ENCODE measurements around the gene SEMA5B.

SEMA5B gene

DNA sequence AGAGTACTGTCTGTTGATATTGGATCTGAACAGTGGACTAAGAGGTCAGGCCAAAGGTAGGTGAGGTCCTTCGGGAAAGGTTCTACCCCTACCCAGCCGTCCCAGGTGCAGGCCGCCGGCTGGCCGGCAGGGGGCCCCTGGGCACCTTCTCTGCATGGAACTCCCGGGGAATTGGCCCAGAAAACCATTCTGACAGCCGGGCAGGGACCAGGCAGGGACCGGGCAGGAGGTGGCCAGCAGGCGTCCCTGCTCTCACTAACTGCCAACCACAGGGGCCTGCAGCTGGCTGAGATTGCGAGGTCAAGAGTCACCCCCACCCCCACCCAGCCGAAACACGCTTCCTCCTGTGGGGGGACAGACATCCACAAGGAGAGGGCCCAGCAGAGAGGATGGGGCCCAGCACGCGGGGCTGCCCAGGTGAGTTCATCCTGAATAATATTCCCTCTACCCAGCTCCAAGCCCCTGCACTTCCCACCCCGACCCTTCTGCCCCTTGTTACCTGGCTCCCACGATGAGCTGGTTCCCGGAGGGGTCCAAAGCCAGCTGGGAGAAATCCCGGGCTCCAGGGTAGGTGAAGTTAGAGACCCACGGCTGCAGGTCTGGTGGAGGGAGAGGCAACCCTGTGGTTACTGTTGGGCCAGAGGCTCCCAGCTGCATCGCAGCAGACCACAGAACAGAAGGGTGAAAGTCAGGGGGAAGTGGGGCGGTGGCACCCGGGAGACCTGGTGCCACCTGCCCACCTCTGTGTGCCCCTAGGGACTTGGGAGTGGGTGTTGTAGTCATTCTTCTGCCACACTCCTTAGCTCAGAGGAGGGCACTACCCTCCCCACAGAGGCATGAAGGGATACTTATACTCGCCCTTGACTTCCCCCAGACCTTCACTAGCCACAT lies 84.4 kb downstream of the SEMA5B start:
- DNase-seq (ENCODE audit: low read depth), result peak; percentile 38

DNA sequence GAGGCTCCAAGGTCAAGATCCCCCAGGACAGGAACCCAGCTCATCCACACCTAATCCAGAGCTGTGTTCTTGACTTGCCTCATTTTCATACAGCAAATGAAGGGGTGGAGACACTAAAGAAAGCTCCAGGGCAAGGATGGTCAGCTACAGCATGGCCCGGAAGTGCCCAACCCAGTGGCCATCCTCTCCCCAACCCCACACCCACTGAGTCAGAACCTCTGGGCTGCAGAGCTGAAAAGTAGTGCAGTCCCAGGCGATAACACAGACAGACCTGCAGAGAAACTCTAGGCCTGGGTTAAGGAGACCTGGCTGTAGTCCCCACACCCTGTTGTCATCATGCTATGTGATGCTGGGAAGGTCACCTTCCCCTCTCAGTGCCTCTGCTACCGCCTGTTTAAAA lies 85.3 kb downstream of the SEMA5B start:
- no peak for DNase-seq (ENCODE audit: low read depth)

DNA sequence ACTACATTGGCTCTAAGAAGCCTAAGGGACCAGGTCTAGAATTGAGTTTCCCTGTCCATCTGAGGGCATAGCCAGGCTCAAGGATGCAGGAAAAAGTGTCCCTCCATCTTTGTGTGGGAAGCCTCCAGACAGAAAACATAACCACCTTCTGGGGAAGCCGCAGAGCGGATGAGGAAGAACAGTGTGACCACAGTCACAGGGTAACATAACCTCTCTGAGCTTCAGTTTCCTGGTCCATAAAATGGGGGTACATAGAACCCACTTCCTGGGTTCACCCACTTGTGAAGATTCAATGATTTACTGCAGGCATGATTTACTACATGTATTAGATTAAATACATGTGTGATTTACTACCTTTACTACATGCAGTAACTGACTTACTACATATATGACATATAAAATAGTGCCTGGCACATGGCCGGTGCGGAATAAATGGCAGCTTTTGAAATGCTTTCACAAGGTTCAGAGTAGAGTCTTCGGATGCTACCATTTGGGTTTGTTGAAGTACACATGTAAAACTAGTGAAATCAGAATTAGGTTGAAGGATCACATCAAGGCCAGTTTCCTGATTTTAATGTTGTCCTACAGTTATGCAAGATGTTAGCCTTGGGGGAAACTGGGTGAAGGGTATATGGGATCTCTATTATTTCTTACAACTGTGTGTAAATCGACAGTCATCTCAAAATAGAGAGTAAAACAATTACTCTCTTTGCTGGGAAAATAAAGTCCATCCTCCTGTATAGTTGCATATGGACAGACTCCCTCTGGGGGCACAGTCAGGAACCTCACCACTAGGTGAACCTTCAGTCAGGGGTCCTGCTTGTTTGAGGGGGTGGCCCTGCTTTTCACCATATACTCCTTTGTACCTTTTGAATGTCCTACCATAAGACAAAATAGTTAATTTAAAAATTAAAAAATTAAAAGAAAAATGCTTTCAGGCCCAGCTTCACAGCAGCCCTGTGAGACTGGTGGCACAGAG lies 86.0 kb downstream of the SEMA5B start:
- DNase-seq (ENCODE audit: low read depth), result peak; percentile 22

DNA sequence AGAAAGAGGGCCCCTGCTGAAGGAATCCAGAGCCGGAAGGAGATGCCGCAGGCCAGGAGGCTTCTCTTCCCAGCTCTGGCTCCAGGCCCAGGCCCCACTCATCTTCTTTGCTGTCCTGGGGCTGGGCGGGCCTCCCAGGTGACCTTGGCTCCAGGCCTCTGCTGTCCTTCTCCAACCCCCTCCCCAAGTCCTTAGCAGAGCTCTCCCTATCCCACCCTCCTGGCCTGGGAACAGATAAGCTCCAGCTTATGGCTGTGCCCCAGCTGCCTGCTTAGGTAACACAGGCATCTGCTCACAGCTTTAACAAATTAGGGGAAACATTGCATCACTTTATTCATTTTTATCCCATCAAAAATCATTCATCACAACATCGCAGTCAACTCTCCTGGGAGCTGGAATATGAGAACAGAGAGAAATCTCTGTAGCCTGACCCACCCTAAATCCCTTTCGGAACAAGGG lies 86.9 kb downstream of the SEMA5B start:
- peak; percentile 5 for DNase-seq (ENCODE audit: low read depth)

DNA sequence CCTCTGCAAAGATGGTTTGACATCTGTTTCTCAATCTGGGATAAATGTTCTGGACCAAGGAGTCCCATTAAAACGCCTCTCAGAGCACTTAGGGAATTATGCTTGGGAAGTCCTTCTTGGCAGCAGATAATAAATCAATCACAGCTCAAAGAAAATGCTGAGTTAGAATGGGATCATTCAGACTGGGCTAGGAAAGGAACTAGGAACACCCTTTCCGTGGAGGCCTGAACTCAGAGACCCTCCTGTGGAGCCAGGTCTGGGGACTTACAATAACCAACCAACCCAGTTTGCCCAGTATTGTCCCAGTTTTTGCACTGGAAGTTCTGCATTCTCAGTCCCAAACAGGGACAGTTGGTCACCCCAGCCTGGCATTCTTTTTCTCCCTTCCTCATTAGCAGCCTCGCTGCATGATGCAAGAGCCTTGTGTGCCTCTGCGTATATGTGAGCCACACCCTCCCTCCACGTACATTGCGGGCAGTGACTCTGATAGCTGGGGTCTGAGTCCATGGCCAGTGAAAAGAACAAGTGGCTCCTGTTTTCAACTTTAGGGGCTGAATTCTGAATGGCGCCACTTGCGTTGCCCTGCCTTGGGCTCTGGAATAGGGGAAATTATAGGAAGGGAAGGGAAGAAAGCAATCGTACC lies 88.7 kb downstream of the SEMA5B start:
- DNase-seq (ENCODE audit: low read depth), result no peak

DNA sequence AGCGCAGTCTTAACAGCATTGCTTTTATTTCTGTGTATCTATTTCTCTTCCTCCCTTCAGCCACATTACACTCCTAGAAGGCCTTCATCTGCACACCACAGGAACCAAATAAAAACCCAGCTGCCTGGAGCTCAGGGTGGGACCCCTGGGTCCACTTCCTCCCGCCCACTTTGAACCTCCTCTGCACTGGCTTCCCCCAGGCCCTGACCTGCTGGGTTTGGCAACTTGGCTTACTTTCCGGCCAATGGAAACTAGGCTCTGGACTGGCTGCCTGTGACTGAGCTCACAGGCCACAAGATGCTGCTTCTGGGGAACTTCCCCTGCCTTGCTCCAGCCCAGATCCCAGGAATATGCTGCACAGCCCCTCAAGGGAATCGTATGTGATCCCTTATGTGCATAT lies 89.8 kb downstream of the SEMA5B start:
- no peak for DNase-seq (ENCODE audit: low read depth)

DNA sequence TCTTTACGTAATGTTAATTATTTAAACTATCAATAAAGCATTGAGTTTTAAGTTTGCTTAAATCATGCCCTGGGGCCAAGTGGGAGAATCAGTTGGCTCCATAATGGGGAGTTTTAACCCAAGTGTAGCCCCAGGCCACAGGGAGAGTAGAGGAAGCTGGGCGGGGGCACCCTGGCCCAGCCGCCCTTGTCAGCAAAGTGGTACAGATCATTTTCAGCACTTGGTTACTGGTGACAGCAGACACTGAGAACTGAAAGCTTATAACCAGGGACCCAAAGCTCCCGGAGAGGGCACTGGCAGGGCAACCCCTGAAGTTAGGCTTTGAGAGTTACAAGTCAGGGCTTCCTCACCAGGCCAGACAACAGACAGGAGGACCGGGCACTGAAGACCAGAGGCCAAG lies 90.6 kb downstream of the SEMA5B start:
- no peak for DNase-seq (ENCODE audit: low read depth)

DNA sequence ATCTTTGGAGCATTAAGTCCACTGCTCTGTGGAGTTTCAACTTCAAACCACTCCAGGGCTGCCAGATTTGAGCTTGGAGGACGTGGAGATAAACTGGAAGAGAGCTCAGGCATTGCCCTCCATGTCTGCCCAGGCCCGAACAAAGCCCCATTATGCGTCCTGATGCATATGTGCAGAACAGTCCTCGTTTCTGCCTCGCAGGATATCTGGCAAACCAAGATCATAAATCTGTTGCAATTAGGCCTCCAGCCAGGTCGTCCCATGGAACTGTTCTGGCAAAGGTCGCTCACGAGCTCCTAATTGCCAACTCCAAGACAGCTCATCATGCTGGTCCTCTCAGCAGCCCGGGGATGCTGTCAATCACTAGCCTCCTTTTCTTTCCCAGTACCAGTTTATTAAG lies 91.2 kb downstream of the SEMA5B start:
- no peak for DNase-seq (ENCODE audit: low read depth)

DNA sequence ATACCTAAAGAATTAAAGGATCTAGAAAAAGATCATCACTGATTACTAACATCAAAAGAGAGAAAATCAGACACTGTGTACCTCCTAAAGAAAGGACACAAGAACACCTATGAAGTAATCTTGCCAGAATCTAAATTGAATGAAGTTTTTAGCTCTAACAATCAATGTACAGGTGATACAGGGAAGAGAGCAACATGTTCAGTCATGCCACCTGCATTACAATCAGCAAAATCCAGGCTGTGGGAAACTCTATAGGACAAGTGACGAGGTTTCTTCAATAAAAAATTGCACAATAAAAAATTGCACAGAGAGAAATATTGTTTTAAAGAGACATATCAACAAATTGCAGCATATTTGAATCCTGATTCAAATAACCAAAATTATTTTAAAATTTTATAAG lies 93.3 kb downstream of the SEMA5B start:
- DNase-seq (ENCODE audit: low read depth), result no peak

DNA sequence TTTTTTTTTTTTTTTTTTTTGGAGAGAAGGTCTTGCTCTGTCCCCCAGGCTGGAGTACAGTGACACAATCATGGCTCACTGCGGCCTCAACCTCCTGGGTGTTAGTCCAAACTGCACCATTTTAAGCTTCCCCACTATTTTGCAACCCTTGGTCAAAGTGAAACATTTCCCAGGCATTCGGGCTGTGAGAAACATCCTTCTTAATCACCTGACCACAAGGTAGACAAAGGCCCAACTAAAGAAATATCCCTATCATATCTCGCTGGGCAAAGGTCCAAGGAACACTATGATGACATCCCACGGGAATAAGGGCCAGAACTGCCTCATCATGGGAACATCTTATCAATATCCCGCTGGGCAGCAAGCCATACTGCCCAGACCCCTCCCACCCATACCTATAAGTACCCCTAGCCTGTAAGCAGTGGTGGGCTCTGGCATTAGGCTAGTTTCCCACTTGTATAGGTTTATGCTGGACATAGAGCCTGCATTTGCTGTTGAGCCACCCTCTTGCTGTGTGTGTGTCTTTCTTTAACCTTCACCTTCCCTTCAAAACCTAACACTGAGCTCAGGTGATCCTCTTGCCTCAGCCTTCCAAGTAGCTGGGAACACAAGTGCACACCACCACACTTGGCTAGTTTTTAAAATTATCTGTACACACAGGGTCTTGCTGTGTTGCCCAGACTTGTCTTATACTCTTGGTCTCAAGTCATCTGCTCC lies 95.2 kb downstream of the SEMA5B start:
- DNase-seq (ENCODE audit: low read depth), result no peak

DNA sequence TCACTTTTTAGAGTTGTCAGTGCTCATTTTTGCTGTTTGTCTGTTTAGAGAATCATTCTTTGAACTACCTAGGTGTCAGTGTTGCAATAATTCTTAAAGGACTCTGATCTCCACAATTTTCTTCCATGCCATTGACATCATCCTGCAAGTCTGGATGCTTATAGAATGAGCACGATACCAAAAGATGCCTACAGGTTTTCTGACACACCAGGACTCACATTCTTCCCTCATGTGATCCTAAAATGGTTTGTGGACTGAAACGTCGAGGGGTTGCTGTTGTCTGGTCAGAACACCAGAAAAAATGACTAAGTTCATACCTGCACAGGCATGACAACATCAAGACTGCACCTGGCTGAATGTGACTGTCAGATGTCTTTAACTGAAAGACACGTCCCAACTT lies 95.9 kb downstream of the SEMA5B start:
- no peak for DNase-seq (ENCODE audit: low read depth)

DNA sequence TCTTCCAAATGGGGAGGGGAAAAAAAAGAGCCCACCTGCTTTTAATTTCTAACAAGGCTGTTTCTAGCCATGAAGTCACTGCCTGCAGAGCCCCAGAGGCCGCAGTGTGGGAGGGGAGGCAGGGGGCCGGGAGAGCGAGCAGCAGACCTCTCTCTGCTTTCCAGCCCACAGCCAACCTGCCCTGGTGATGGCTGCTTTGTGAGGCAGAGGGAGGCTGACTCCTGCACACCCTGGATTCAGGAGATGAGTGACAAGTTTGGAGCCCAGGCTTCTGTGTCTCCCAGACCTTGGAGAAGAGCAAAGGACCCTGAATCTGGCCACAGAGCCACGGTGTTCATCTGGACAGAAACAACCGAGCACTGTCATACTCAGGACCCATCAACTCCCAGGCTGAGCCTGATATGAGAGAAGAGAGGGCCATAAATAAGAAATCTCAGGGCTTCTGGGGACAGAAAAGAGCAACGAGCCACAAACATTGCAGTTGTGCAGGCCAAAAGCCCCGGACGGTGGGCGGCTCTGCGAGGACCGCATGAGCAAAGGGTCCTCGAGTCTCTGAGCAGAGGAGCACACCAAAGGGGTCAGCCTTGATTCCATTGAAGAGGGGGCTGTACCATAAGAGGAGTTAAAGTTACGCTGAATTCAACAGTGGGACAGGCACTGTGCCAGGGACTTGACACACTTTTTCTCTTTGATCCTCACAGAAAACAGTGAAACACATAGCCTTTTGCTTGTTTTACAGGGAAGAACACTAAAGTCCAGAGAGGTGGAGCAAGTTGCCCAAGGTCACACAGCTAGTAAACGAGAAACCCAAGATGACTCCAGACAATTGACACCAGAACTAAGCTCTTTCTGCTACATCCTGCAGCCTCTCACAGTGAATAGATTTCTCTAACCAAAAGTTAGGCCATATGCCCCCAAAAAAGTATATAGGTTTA lies 97.2 kb downstream of the SEMA5B start:
- DNase-seq (ENCODE audit: low read depth), result no peak

DNA sequence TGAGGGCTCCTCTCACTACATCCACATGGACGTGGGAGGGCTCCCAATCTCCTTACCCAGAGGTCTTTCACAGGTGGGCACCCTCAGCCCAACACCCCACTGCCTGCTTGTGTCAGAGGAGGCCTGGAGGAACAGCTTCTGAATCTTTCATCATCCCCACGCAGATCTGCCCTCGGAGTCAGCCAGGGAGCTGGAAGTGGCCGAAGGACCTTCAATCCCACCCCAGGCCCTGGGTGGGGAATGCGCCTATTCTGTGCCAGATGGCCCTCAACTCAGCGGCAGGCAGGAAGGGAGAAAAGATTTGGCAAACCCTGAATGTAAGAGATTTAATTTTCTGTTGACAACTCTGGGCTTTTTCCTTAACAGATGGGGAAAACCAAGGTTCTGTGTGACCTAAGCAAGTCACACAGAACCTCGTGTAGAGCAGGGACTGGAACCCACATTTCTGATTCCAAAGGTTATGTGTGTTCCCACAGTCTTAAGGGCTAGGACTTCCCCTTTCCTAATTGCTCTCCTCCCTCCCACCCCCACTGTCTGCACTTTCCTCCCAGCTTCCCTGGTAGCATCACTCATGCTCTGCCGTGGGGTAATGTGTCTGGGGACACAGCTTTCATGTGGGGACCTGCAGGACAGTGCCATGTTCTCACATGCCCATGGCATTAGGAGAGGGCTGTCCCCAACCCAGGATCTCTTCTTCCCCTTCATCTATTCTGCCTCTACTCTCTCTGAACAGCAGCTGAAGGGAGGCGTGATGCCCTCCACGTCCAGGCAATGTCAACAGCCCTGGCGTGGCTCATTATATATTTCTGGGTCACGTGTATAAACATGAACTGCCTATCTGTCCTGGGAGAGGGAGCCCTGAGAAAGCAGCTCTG lies 98.1 kb downstream of the SEMA5B start:
- no peak for DNase-seq (ENCODE audit: low read depth)

DNA sequence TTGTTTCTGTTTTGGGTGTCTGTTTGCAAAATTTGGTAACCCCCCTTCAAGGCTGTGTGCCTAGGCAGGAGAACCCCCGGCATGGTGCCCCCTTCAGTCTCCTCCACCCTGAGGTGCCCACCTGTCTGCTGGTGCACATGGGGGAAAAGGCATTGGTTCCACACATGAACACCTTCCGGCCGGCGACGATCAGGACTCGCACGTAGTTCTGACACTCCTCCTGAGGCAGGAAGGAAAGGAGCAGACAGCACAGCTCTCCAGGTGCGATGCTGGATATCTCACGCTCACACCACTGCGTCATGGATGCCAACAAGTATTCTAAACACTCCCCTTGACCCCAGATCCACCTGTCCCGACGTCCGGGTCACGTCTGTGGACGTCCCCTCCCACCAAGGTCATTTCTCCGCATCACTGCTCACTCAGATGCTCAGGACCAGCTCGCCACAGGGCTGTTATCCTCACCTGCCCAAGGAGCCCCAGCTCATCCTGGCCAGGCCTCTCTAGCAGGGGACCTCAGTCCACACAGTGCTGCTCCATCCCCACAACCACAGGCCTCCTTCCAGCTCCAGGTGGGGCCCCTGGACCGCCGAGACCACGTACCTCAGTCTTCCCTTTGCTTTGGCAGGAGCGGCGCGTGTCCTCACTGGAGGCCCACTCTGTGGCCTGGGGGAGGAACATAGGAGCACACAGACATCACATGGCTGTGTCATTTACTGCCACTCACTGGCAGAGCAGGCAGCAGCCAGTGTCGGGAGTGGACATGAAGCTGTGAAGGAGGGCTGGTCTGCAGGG lies 99.0 kb downstream of the SEMA5B start:
- DNase-seq (ENCODE audit: low read depth), result no peak

DNA sequence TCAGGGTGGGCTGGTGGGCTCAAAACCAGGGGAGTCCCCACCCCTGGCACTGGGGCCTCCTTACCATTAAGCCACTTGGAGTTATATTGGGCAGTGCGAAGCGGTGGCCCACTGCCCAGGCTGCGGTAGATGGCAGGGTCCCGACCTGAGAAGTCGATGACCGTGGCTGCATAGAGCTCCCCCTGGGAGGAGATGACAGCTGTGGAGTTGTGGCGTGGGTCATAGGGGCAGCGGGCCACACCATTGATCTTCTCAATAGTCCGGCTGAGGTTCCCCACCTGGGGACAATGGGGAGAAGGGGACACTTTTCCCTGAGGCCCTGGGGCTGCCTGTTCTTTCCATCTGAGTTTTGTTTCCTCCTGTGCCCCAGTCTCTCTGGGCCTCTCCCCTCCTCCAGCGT lies 99.8 kb downstream of the SEMA5B start:
- DNase-seq (ENCODE audit: low read depth), result no peak

DNA sequence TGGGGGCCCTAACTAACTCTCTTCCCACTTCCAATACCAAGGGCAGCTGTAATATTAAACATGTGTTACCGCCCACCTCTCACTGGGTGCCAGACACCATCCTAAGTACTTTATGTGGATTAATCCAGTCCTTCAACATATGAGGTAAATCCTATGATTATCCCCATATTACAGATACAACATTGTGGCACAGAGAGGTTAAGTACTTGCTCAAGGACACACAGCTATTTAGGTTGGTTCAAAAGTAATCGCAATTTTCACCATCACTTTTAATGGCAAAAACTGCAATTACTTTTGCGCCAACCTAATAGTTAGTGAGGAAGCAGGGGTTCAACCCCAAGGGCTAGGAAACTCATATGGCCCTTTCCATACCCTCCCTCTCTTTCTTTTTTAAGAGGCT lies 100.8 kb downstream of the SEMA5B start:
- no peak for DNase-seq (ENCODE audit: low read depth)

DNA sequence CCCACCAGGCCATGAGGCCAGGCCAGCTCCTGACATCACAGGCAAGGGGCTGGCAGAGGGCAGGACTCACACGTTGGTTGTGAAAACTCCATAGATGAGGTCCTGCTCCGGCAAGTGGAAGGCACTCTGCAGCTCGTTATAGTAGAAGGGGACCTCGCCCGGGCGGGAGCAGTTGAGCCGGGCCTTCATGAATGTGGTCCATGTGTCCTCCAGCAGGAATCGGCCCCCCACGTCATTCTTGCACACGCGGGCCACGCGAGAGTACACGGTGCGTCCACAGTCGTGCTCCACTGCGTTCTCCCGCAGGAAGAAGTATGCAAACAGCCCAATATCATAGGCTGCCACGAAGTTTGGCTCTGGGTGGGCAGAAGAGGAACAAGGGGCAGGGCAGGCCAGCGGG lies 101.2 kb downstream of the SEMA5B start:
- no peak for DNase-seq (ENCODE audit: low read depth)

DNA sequence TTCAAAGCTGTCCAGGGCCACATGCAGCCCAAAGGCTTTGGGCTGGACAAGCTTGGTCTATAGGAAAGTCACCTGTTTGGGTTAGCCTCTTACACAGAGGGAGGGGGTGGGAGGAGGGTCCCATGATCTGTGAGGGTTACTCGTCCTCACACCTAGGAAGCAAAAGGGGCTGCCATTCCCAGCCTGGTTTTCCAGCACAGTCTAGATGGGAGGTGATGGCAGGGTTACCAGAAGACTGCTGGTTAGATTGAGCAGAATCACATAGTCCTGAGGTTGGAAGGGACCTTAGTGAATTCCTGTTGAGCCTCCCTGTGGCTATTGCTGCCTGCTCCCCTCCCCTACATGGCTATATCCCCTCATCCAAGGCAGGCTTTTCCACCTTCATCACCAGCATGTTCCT lies 101.8 kb downstream of the SEMA5B start:
- DNase-seq (ENCODE audit: low read depth), result no peak

DNA sequence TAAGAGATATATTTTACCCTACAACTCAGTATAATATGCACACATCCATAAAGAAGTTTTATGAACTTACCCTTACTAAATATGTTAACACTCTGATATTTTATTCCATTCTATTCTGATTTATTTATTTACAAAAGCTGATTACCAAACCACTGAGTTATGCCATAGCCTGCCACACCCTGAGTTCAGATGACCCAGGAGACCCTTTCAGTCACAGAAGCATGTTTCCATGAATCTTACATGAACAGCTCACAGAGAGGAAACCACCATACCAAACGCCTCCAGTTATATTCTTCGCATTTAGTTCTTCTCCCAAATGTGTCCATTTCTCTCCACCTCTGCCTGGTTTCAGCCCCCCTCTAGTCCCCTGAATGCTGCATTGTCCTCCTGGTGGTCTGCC lies 103.5 kb downstream of the SEMA5B start:
- no peak for DNase-seq (ENCODE audit: low read depth)
